Muscle of arm (tissue), 12 donors: ENCODE results near the gene TEAD1. TPM values are rescaled to one million over a fixed set of nuclear protein-coding genes. Genes with fewer than 3 reads are reported as not detected.

Experiments
- DNase-seq: peaks from one replicate; pipeline ENCODE4 v3.0.0-alpha.2; 2013
- polyA plus RNA-seq, 12 donors: library from polyadenylated mRNA; unstranded; fragments of 120-200 nt; gene quantifications; one replicate each; pipeline ENCODE4 v1.2.1, GENCODE V29; 2013; ENCODE audit not compliant: insufficient read length in 12 of 12

TEAD1 gene
- polyA plus RNA-seq, 12 donors, result 48.6 to 122 (median 108) TPM

DNA sequence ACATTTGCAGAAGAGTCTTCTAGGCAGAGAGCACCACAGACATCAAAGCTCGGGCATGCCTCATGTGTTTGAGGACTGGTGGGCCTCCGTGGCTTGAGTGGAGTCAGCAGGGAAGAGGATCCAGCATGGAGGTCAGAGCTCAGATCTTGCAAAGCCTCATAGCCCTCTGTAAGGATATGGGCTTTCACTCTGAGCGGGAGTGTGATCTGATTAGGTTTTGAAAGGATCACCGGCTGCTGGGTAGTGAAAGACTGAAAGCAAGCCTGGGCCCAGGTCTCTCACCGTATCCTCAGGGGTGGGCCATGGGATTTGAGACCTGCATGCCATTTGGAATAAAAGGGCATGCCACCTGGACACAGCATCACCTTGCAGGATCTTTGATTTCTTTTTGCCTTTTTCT is 112.7 kb downstream of the TEAD1 start:
- no peak for DNase-seq

DNA sequence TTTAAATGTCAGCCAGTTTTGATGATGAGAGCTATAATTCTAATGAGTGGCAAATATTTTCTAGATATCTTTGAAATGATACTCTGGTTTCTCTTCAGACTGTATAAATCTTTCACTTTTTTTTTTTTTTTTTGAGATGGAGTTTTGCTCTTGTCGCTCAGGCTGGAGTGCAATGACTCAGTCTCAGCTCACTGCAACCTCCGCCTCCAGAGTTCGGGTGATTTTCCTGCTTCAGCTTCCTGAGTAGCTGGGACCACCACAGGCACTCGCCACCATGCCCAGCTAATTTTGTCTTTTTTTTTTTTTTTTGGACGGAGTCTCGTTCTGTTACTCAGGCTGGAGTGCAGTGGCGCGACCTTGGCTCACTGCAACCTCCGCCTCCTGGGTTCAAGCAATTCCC is 113.6 kb downstream of the TEAD1 start:
- DNase-seq, result no peak

DNA sequence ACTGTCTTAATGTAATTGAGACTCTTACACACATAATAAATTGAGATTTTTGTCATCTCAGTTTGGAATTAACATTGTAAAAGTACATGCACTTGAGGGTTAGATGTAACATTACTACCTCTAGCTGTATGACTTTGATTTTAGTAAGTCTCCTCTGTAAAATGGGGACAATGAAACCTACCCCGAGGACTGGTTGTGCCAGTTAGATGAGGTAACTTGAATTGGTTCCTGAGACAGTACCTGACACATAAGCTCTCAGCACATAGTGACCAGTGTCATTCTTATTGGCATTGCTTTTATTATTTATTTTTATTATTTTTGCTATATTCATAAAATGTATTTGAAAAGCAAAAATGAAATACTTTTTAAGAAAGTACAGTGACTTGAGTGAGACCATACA is 114.8 kb downstream of the TEAD1 start:
- no peak for DNase-seq

DNA sequence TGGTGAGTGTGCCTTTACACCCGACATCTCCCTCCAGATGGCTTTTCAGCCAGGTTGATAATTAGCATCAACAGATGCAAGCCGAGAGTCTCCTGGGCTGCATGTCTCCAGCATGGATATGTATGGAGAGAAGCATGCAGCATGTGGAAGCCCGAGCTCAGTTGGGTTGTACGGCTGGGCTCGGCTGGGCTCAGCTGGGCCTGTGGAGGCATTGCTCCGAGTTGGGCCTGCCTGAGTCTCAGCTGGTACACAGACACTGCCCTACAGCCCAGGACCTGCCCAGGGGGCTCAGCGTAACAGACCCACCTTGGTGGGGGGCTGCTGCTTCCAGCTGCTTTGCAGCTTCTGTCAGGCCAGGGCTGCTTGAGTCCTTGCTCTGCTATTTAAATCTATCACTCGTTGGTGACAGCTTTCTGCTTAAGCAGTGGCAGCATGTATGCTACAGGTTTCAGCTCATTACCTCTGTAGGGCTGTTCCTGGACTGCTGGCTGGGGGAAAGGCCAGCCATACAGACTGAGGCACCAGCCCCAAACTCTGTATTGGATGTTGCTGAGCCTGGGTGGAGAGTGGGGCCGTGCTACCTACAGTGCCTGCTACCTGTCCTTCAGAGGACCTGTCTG is 115.5 kb downstream of the TEAD1 start:
- DNase-seq, result no peak

DNA sequence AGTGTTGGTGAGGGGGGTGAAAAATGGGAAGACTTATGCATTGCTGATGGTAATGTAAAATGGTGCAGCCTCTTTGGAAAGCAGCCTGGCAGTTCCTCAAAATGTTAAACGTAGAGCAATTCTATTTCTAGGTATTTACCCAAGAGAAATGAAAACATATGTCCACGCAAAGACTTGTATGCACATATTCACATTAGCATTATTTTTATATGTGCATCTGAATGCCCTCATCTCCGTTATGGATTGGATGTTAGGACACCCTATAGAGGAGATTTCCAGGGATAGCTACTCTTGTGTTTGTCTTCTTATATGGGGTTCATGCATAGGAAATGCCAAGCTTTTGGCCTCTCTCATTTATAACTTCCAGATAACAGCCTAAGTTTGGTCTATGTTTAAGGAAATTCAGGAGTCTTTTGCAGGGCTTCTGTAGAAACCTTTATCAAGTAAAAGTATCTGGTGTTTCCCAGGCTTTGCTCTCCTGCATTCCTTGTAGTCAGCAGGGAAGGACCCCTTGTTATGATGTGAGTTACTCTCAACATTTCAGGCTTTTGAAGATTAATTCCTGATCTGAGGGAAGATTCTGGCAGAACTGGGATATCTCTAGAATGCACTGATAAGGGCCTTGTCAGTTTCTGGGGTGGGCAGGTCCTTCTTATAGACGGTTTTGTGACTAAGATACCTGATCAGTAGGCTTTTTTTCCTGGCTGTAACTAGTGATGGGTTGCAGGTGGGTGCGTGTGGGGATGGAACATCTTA is 116.8 kb downstream of the TEAD1 start:
- no peak for DNase-seq

DNA sequence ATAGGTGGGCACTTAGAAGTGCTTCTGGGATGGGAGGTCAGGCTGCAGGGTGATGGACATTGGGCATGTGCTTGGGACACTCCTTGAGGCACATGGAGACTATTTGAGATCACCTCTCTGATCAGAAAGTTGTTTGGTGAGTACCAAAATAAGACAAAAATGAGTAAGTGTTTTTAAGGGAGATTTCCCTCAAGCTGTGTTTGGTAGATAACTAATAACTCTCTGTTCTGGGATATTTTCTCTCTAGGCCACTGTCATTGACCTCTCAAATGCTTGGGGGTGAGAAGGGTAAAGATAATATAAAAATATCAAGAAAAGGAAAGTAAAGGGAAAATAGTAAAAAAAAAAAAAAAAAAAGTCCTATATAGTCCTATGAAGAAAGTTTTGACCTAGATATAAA is 117.8 kb downstream of the TEAD1 start:
- no peak for DNase-seq

DNA sequence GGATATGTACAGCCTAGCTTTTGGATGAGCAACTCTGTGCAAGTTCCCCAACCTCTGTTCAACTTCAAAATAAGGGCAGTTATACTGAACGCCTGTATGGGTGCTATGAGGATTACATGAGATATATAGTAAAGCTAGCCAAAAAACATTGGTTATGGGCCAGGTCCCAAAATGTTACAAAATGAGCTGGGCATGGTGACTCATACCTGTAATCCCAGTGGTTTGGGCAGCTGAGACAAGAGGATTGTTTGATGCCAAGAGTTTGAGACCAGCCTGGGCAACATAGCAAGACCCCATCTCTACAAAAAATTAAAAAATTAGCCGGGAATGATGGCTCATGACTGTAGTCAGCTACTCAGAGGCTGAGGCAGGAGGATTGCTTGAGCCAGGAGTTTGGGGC is 118.4 kb downstream of the TEAD1 start:
- DNase-seq, result no peak

DNA sequence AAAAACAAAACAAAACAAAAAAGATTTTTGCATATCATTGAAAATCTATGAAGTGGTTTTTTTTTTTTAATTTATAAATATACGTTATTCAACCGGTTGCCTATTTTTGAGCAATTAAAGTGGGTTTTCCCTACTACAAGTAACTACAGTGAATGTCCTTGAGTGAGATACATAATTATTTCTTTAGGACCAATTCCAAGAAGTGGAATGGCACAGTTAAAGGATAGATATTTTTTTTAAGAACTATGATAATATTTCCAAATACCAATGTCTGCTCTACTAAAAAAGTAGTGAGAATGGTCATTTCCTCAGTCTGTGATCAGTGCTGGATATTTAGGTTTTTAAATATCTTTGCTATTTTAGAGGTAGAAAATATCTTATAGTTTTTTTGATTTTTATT is 118.8 kb downstream of the TEAD1 start:
- DNase-seq, result no peak

DNA sequence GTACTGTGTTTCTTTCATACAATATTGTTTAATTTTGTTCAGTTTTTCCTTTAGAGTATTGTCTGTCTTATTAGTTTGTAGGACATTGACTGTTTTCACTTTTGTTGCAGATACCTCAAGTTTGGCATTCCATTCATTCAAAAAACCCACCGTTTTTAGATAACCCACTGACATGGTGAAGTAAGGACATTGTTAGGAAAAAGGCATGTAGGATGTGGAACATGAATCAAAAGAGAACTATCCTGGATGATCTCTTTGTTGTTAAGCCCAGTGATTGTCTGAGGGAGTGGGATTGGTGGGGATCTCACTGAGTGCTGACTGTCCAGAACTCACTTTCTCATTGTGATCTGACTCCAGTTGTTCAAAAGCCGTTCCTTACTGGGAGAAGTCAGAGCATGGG is 119.3 kb downstream of the TEAD1 start:
- DNase-seq, result no peak

DNA sequence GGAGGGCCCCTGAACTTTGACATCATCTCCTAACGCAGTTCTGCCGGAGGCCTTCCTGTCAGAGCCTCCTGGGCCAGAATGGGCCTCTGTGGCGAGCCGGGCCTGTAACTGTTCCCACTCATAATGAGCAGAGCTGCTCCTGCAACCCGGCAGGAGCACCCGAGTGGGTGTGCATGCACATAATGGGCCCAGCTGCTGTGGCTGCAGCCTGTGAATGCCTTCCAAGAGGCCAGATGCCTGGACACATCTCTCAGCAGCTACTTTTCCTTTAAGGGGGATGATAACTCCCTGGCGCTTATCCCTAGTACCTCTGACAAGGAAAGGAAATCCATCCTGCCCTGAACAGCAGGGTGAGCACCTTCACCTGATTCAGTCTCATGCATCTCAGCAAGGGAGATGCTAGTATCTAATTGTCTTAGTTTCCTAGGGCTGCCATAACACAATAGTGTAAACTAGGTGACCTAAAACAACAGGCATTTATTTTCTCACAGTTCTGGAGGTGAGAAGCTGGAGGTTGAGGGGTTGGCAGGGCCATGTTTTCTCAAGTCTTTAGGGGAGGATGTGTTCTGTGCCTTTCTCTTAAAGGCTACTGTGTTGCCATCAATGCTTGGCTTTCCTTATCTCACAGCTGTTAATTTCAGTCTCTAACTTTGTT is 120.5 kb downstream of the TEAD1 start:
- DNase-seq, result no peak

DNA sequence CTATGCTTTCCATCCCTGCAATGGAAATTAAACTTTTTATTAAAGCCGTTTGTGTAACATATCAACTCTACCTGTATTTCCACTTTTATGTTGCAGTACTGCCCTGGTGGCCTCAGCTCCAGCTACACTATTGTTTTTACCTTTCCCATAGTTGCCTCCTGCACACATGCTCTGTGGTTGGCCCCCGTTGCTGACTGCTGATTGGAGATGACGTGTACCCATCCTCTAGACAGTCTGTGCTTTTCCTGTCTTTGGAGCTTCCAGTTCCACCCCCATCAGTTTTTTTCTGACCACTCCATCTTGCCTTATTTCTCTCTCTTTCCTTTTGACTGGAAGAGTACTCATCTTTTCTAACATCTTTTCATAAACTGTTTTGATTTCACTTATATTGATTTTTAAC is 123.8 kb downstream of the TEAD1 start:
- DNase-seq, result no peak

DNA sequence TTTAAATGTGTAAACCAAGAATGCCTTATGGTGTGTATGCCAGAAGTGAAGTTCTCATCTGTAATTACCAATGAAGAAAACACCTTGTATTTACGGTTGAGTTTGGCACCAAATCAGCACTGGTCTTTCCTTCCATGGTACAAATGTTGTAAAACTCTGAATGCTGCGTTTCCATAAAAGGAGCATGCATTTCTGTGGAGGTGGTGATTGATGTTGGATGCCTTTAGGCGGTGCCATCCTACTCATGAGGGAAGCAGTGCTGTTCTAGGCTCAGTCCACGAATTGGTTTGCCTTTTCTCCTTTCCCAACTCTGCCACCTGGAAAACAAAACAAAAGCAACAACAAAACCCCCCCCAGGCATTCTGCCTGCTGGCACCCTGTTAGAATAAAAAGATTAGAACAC is 124.4 kb downstream of the TEAD1 start:
- no peak for DNase-seq

DNA sequence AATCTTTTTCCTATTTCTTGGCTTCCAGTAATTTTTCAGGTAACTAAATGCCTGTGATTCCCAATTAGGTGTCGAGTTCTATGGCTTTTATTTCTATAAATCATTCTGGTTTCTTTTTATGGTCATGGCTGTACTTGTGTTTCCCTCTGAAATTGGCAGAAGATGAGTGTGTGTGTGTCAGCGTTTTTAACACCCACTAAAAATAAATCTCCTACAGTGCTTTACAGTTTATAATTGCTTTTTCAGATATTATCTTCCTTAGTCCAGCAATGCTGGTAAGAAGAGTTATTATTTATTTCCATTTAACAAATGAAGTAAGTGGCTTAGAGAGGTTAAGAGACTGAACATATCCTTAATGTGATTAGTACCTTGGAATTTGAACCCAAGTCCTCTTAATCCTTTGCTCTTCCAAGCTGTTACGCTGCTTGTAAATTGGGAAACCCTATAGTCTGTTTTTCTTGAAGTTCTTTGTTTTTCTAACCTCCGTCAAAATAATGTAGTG is 125.2 kb downstream of the TEAD1 start:
- DNase-seq, result no peak

DNA sequence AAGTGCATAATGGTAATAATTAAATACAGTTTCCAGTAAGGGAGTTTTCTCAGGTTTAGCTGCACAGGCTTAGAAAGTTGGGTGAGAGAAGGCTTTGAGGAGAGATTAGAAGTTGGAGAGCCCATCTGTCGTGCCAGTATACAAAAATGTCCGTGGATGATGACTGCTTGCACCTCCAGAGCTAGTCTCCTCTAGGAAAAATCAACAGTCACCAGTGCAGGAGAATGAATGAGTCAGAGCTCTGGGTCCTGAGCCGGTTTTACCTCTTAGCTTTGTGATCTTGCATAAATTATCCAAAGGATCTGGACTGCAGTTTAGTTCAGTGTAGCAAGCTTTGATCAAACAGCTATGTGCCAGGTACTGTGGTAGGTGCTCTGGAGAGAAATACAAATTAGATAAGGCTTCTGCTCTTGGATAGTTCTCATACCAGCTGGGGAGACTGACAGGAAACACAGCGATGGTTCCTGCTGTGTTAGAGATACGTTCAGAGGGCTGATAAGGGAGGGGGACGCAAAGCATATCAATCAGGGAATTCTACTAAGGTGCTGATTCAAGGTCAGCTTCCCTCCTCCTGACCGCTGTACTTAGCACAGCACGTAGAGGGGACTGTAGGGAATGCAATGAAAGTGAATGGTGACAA is 125.9 kb downstream of the TEAD1 start:
- DNase-seq, result no peak

DNA sequence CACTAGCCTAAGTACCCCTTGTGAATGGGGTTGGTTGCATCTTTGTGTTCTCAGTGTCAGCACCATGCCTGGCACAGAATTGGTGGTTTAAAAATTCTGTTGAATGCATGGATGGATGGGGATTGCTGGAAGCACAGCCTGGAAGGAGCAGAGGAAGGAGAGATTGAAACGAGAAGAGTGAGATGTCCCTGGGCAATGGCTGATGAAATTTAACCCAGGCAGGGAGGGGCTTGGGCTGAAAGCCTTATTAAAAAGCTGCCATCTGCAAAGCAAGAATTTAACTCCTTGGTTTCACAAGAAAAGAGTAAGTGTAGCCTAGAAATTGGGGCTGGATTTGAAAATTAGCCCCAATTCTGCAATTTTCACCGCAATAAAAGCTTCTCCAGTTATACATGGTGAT is 126.7 kb downstream of the TEAD1 start:
- DNase-seq, result no peak

DNA sequence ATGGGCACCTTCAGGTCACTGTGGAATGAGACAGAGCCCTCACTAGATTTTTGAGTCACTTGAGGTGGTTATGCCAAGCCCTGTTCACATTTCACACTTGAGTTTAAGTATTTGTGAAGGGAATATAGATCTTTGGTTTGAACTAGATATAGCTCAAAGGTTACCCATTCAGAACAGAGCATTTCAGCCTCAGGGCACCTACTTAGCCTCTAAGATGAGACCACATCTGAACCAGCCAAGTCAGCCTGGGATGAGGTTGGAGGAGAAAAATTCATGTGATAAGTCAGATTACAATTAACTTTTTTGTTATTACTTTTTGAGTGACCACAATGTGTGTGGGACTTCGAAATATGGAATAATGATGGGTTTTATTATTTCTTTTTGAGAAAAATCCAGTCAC is 127.8 kb downstream of the TEAD1 start:
- no peak for DNase-seq

DNA sequence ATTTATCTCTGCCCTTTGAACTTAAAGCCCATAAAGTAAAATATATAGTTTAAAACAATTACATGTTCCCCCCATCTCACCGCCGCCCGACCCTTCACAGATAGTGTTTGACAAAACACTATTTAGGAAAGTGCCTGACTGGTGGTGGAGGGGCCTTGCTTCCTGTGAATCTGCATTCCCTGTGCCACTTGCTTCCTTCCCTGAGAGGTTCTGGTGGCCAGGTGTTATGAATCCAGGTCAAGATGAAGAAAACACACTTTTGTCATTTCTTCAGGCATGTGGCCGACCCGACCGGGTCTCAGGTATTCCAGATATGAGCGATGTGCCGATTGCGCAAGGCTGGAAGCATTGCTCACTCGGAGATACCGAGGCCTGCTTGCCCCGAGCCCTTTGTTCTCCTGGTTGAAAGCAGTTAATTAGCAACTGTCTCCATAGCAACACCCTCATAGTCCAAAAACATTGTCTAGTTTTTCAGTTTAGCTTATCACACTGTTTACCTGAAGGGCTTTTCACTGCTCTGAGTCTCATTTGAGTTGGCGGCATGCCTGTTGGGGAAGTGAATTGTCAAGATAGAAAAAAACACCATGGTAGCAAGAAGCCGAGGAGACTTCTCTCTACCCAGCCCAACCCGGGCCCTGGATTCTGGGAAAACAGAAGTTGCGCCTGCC is 128.3 kb downstream of the TEAD1 start:
- DNase-seq, result no peak

DNA sequence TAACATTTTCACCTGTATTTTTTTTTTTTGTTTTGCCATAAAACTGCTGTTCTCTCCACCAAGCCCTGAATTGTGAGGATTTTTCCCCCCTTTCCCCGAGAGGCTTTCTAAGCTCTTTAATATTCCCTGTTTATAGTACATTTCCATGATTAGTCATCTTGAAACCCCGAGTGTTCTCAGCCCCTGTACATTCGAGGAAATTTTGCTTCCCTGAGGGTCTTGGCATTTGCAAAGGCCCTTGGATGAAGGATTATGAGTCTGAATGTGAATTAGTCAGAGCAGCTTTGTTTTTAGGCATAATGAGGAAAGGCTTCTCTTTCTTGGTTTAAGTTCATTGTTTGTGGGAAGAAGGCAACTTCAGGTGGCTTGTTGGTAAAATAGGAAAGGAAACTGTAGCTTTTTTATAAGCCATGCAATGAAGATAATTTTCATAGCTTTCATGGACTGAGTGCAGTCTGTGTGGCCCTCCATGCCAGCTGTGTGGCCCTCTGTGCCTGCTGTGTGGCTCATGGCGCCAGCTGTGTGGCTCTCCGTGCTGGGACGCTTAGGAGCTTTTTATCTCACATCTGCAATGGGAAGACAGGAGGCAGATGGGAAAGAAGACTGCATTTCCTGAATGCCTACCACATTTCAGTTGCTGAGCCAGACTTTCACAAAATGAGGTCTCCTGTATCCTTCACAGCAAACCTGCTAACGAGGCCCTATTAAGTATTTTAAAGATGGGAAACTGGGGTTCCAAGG is 129.0 kb downstream of the TEAD1 start:
- DNase-seq, result no peak

DNA sequence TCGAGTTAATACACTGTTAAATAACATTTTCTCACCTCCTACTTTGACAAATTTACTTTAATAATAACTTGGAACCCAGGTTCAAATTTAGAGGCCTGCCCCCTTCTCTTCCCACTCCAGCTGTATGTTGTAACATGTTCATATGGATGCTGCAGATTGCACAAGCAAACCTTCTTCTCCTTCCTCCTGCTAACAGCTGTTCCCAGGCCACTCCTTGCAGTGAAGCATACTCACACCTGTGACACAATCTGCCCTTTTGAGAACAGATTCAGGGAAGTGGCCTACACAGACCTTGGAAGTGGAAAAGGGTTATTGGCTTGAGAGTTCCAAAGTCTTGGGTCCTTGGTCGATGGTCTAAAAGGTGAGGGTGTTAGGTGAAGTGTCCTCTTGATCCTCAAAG is 131.9 kb downstream of the TEAD1 start:
- no peak for DNase-seq

DNA sequence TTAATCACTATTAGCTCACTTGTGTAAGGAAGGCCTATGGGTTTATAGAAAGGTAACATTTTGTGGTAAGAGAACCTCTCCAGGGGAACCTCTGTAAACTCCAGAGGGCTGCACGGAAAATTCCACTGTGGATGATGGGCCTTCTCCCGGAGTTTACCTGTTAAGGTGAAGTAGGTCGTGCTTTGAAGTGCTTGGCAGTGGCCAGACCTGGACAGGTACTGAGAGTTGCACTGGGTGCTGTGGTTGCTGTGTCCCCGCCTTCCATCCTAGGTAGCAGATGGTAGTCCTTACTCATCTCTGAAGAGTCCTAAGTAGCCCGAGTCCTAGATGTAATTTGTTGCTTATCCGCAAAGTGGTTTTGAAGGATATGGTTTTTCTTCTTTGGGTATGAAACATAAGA is 133.4 kb downstream of the TEAD1 start:
- no peak for DNase-seq

DNA sequence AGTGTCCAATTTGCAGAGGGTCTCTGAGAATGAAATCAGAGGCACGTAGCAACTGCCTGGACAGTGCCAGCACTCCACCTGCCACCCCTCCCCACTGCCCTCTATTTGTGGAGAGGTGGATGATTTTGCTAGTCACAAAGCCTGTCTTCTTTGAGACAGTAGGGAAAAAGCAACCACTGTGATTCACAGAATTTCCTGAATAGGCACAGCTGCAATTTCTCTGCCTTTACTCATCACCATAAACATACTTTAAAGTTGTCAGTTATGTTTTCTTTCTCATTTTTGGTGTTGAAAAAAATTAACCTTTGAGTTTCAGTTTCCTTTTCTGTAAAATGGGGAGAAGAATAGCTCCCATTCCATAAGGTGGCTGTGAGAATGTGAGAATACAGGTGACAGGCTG is 134.3 kb downstream of the TEAD1 start:
- no peak for DNase-seq
